HG03039 (cell line): ENCODE data around the gene DOCK2.
"Not testable (repeated sequence)": the region's sequence is repeated elsewhere in the genome, so short reads cannot be mapped to it uniquely, and the experiment has no call there.

ENCODE experiments used
- ATAC-seq: cut with Tn5 transposase; IDR thresholded peaks from one replicate; pipeline ENCODE4 v1.9.1; 2021; ENCODE audit warnings: mild to moderate bottlenecking, moderate library complexity; ENCODE audit not compliant: unreplicated experiment

Gene DOCK2

GRCh38 chr5:169748174-169748573 is 111.1 kb downstream of the DOCK2 start:
- no peak for ATAC-seq

- no peak for ATAC-seq
Measured at GRCh38 chr5:169749295-169749694, 112.2 kb downstream of the DOCK2 start.

- ATAC-seq, result no peak
Measured at GRCh38 chr5:169751490-169751889, 114.4 kb downstream of the DOCK2 start.

- not testable (repeated sequence) for ATAC-seq
Measured at GRCh38 chr5:169752566-169752965, 115.5 kb downstream of the DOCK2 start.

- ATAC-seq, result no peak
Measured at GRCh38 chr5:169753795-169754194, 116.7 kb downstream of the DOCK2 start.

- ATAC-seq, result no peak
Measured at GRCh38 chr5:169754737-169755136, 117.7 kb downstream of the DOCK2 start.

- ATAC-seq, result no peak
Measured at GRCh38 chr5:169756071-169756765, 119.1 kb downstream of the DOCK2 start.

GRCh38 chr5:169757016-169757415 is 119.9 kb downstream of the DOCK2 start:
- ATAC-seq, result no peak

- no peak for ATAC-seq
Measured at GRCh38 chr5:169758886-169759285, 121.8 kb downstream of the DOCK2 start.

- ATAC-seq, result no peak
Measured at GRCh38 chr5:169760229-169760628, 123.2 kb downstream of the DOCK2 start.

GRCh38 chr5:169762338-169763095 is 125.4 kb downstream of the DOCK2 start:
- no peak for ATAC-seq

- ATAC-seq, result peak; percentile 56
Measured at GRCh38 chr5:169763376-169764017, 126.4 kb downstream of the DOCK2 start.

- no peak for ATAC-seq
Measured at GRCh38 chr5:169764018-169764378, 126.9 kb downstream of the DOCK2 start.

GRCh38 chr5:169765176-169765996 is 128.3 kb downstream of the DOCK2 start:
- no peak for ATAC-seq

GRCh38 chr5:169766943-169767342 is 129.9 kb downstream of the DOCK2 start:
- ATAC-seq, result not testable (repeated sequence)

- no peak for ATAC-seq
Measured at GRCh38 chr5:169767938-169768337, 130.9 kb downstream of the DOCK2 start.

- ATAC-seq, result no peak
Measured at GRCh38 chr5:169768416-169768815, 131.3 kb downstream of the DOCK2 start.

- ATAC-seq, result no peak
Measured at GRCh38 chr5:169770109-169770508, 133.0 kb downstream of the DOCK2 start.

- no peak for ATAC-seq
Measured at GRCh38 chr5:169772256-169772655, 135.2 kb downstream of the DOCK2 start.

GRCh38 chr5:169772688-169773087 is 135.6 kb downstream of the DOCK2 start:
- ATAC-seq, result no peak

GRCh38 chr5:169777159-169777558 is 140.1 kb downstream of the DOCK2 start:
- no peak for ATAC-seq
